ENCODE data around the gene FGF14.

DNA sequence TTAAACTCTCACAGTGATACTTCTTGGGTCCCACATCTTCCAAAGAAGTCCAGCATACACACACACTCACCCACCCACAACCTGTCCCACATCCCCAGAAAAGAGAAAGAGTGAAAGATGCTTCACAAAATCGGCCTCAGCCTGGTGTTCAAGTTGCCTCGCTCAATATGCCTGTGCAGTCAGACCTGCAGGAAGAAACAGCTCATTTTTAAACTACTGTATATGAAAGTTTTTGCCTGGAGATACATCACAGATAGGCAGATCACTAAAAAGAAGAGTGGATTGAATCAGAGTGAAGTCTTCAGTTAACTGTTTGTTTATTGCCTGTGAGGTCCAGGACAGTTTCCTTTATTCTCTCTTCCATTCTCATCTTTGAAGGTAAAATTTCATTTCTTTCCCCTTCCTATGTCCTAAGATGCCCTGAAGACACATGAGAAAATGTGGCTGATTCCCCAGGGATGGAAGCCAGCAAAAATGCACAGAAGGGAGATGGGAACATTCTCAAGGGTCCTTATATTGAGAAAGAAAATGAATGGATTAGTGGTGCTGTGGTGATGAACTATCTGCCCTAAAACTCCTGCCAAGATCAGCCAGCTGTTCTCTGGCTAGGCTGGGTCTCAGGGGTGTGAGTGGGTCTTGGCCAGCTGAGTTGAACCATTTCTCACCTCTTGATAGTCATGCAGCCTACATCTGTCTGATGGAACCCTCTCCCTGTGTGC is 690.4 kb downstream of the FGF14 start:
- TF ChIP-seq, protein P1, sequence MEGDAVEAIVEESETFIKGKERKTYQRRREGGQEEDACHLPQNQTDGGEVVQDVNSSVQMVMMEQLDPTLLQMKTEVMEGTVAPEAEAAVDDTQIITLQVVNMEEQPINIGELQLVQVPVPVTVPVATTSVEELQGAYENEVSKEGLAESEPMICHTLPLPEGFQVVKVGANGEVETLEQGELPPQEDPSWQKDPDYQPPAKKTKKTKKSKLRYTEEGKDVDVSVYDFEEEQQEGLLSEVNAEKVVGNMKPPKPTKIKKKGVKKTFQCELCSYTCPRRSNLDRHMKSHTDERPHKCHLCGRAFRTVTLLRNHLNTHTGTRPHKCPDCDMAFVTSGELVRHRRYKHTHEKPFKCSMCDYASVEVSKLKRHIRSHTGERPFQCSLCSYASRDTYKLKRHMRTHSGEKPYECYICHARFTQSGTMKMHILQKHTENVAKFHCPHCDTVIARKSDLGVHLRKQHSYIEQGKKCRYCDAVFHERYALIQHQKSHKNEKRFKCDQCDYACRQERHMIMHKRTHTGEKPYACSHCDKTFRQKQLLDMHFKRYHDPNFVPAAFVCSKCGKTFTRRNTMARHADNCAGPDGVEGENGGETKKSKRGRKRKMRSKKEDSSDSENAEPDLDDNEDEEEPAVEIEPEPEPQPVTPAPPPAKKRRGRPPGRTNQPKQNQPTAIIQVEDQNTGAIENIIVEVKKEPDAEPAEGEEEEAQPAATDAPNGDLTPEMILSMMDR (conservative IDR thresholded peaks at IDR 0.05), result no peak
- TF ChIP-seq ZFX (IDR thresholded peaks at IDR 0.05), result no peak

Measured in C4-2B (cell line).